ENCODE results near the gene PCYT1A.

- TF ChIP-seq CTCF (IDR thresholded peaks at IDR 0.05; ENCODE audit: low read length) (no peak), EZH2 (optimal IDR thresholded peaks at IDR 0.05; ENCODE audit: low read depth, low read length) (no peak), EZH2phosphoT487 (IDR thresholded peaks at IDR 0.05; ENCODE audit: low read length) (no peak)
Observed at GRCh38 chr3:196227121-196227561, 60.4 kb downstream of the PCYT1A start.

Measured in MM.1S (cell line).